Astrocyte of the cerebellum (primary cell): Measurements from ENCODE around the gene GUK1.

ENCODE experiments used
- DNase-seq: peaks from one replicate; pipeline ENCODE4 v3.0.0-alpha.2; 2011; ENCODE audit warnings: low read depth
- H3K4me3 ChIP-seq: 2 replicates; pipeline ENCODE4 v1.5.1; 2011; ENCODE audit warnings: mild to moderate bottlenecking, low read depth, low read length, moderate library complexity
- CTCF ChIP-seq: IDR thresholded peaks from 2 replicates; pipeline ENCODE4 v1.5.1; 2012; ENCODE audit warnings: low read length, low read depth, moderate library complexity, mild to moderate bottlenecking; ENCODE audit errors: missing control alignments
- in situ Hi-C: cut with HindIII; loops from 2 replicates; pipeline ENCODE4 v1.10.0; 2017; ENCODE audit warnings: low sequenced_read_pairs

The GUK1 gene

DNA sequence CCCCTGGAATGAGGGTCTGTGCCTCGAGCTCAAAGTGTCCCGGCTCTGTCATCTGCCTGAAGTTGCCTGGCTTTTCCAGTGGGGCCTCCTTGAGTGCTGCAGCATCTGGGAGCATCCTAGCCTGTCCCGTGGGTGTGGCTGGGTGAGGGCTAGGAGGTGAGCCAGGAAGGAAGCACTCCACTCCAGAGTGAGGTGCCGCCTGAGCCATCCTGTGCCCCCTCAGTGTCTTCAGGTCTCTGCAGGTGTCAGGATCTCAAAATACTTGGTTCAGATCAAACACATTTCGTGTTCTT lies 37.0 kb downstream of the GUK1 start:
- no peak for TF ChIP-seq CTCF
- DNase-seq: no peak
- in situ Hi-C loops: no loop called here
- H3K4me3 ChIP-seq: no peak overlapping the region

DNA sequence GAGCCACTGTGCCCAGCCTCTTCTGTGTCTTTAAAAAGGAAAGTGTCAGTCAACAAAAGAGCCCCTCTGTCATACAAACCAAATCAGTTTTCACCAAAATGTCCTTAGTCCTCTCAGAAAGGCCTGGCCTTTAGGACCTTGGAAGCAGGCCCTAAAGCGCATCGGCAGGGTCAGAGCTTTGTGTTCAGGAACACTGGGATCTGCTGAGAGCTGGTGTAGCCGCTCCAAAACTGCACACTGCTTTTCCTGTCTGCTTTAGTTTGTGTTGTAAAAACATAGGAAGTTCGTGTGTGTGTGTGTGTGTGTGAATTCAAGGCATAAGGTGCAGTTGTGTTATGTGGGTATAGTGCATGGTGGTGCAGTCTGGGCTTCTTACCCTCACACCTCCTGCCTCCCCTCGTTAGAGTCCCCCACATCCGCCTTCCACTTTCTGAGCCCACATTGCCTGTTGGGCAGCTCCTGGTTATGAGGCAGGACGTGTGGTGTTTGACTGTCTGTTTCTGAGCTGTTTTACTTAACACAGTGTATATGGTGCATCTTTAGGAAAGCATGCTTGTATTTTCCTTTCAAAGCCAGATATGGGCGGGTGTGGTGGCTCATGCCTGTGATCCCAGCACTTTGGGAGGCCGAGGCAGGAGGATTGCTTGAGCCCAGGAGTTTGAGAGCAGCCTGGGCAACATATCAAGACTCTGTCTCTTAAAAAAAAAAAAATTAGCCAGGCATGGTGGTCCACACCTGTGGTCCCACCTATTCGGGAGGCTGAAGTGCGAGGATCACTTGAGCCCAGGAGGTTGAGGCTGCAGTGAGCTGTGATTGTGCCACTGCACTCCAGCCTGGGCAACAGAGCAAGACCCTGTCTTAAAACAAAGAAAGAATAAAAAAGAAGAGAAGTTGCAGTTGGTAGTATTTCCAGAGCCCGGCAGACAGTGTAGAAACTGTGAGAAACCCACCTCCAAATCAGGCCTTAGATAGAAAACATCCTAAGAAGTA lies 37.9 kb downstream of the GUK1 start:
- H3K4me3 ChIP-seq: no peak overlapping the region

DNA sequence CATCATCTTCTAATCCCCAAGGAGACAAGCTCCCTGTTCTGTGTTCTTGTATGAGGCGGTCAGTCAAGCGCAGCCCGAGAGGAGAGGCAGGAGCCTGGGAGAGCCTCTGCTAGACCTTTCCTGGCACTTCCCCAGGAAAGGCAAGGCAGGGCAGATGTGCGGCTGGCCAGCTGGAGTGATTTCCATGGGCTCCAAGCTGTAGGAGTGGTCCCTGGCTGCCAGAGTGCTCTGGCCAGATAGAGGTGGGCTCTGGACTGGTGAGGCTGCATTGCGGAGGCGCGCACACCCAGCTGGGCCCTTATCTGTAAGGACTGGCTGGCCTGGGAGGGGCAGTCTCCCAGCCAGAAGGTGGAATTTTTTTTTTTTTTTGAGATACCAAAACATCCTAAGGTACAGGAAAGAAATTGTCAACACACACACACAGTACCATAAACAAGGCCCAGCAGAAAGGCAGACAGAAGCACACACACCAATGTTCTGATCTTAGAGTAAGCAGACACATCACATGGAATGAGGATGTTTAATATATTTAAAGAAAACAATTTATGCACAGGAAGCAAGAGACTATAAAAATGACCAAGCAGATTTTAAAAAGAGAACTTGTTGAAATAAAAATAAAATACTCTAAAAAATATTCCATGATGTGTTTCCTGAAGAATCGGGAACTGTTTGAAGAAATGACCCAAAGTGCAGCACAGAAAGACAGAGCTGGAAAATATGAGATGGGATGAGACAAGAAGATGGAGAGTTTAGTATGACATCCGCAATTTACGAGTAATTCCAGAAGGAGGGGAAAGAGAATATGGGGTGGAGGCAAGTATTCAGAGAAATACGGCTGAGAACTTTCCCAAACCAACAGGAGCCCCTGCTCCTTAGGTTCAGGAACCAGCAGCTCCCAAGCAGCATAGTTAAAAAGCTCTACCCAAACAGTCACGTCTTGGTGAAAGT lies 38.9 kb downstream of the GUK1 start:
- no peak overlapping the region for H3K4me3 ChIP-seq
- no peak for TF ChIP-seq CTCF
- in situ Hi-C loops: no loop called here
- no peak for DNase-seq

More for the DNA sequence above, 37.9 kb downstream of the GUK1 start:
- in situ Hi-C loops: no loop called here
- no peak for DNase-seq
- no peak for TF ChIP-seq CTCF

GRCh38 chr1:228180271-228180958 lies 40.3 kb downstream of the GUK1 start:
- no peak for DNase-seq
- in situ Hi-C loops: loop anchor here (10.0 kb wide), 1 partner anchor 56 kb away; no protein-coding TSS in a partner anchor
- peak; percentile 28 for TF ChIP-seq CTCF
- H3K4me3 ChIP-seq: no peak overlapping the region

- no peak for DNase-seq
- H3K4me3 ChIP-seq: no peak overlapping the region
- in situ Hi-C loops: loop anchor here (10.0 kb wide), 1 partner anchor 56 kb away; no protein-coding TSS in a partner anchor
- no peak for TF ChIP-seq CTCF
These were observed 41.0 kb downstream of the GUK1 start for GRCh38 chr1:228180959-228181644.
